B cell (primary cell): ENCODE measurements around the gene AMPH. TPM values are rescaled to one million over a fixed set of nuclear protein-coding genes. Genes with fewer than 3 reads are reported as not detected.
A peak's percentile ranks its signal among the peaks of the same experiment; 100 is the strongest.

Experiments used
- ATAC-seq: fragments of 200-7000 bp; cut with Tn5 transposase; one replicate; pipeline ENCODE4 v1.10.0; 2021; ENCODE audit warnings: low read depth, mild to moderate bottlenecking, moderate number of reproducible peaks, moderate library complexity
- CTCF ChIA-PET: fragments of 350-600 bp; sonication (Branson Sonifier 250); formaldehyde crosslinking; loops from one replicate; lab custom pipeline; 2021; ENCODE audit warnings: antibody characterized with exemption, inconsistent platforms; lab: Charles Lee
- POLR2A ChIA-PET: fragments of 350-600 bp; sonication (Branson Sonifier 250); formaldehyde crosslinking; loops from one replicate; lab custom pipeline; 2021; ENCODE audit warnings: antibody characterized with exemption; lab: Charles Lee
- DNase-seq: peaks from one replicate; pipeline ENCODE4 v3.0.0; 2013
- H2AFZ ChIP-seq: 2 replicates; pipeline ENCODE4 v1.6.1; 2012; ENCODE audit warnings: mild to moderate bottlenecking, low read depth, low read length; ENCODE audit not compliant: insufficient read depth, poor library complexity, severe bottlenecking
- H3K27ac ChIP-seq, 2 donors: 1 replicate in 1 of 2; 2 replicates in 1 of 2; pipeline ENCODE4 v1.5.1; 2012 to 2013; ENCODE audit warnings: low read length in 2 of 2, mild to moderate bottlenecking in 2 of 2, moderate library complexity in 1 of 2
- H3K27me3 ChIP-seq, 4 experiments: fragments of 200-600 bp in 1 of 4; sonication (generic) in 1 of 4; replicated peaks in 1 of 4; 1 replicate in 2 of 4; 2 replicates in 2 of 4; pipeline versions ENCODE4 v1.6.1 to v1.7.0; 2013 to 2016; ENCODE audit warnings: low read length in 3 of 4, mild to moderate bottlenecking in 2 of 4, mixed read lengths in 1 of 4, moderate library complexity in 1 of 4; ENCODE audit not compliant: insufficient read depth in 4 of 4, control insufficient read depth in 3 of 4; ENCODE audit errors: control extremely low read depth in 1 of 4
- H3K36me3 ChIP-seq, 2 experiments: replicated peaks in 1 of 2; 1 replicate in 1 of 2; 2 replicates in 1 of 2; pipeline versions ENCODE4 v1.6.1 to v1.7.1; 2013; ENCODE audit warnings: low read length in 1 of 2; ENCODE audit not compliant: insufficient read depth in 2 of 2, control insufficient read depth in 1 of 2; ENCODE audit errors: control extremely low read depth in 1 of 2, extremely low read depth in 1 of 2
- H3K4me1 ChIP-seq, 2 donors: fragments of 200-600 bp in 1 of 2; sonication (generic) in 1 of 2; 1 replicate in 1 of 2; 2 replicates in 1 of 2; pipeline versions ENCODE4 v1.5.1 to v1.6.1; 2013 to 2017; ENCODE audit warnings: low read length in 2 of 2; ENCODE audit not compliant: control insufficient read depth in 2 of 2, insufficient read depth in 2 of 2
- H3K4me2 ChIP-seq: replicated peaks from 2 replicates; pipeline ENCODE3; 2012; ENCODE audit warnings: mild to moderate bottlenecking, low read depth, low read length; ENCODE audit not compliant: poor library complexity, severe bottlenecking
- H3K4me3 ChIP-seq, 5 experiments: fragments of 200-600 bp in 1 of 5; sonication (generic) in 1 of 5; 1 replicate in 3 of 5; 2 replicates in 2 of 5; pipeline versions ENCODE4 v1.5.1 to v1.7.0; 2011 to 2016; ENCODE audit warnings: low read length in 4 of 5, mild to moderate bottlenecking in 4 of 5, low read depth in 2 of 5, control low read depth in 1 of 5, moderate library complexity in 1 of 5; ENCODE audit not compliant: insufficient read depth in 1 of 5; ENCODE audit errors: control extremely low read depth in 1 of 5, extremely low read depth in 1 of 5
- H3K79me2 ChIP-seq: fragments of 200-600 bp; sonication (generic); one replicate; pipeline ENCODE4 v1.6.0; 2016; ENCODE audit warnings: low read length; ENCODE audit not compliant: control insufficient read depth, insufficient read depth
- H3K9ac ChIP-seq: fragments of 200-600 bp; sonication (generic); 2 replicates; pipeline ENCODE4 v1.6.1; 2017; ENCODE audit warnings: mild to moderate bottlenecking, low read length, moderate library complexity
- H3K9me3 ChIP-seq, 3 donors: one replicate each; pipeline versions ENCODE4 v1.6.1 to v1.7.1; 2013; ENCODE audit warnings: low read length in 2 of 3; ENCODE audit not compliant: control insufficient read depth in 2 of 3, insufficient read depth in 1 of 3; ENCODE audit errors: control extremely low read depth in 1 of 3
- H4K20me1 ChIP-seq: 2 replicates; pipeline ENCODE4 v1.6.0; 2012; ENCODE audit warnings: mild to moderate bottlenecking, low read length; ENCODE audit not compliant: insufficient read depth, control insufficient read depth, poor library complexity, severe bottlenecking
- H3K27ac Mint-ChIP-seq: one replicate; pipeline ENCODE4 v1.8.0; 2021; ENCODE audit warnings: mixed read lengths
- H3K27me3 Mint-ChIP-seq: one replicate; pipeline ENCODE4 v1.8.0; 2021; ENCODE audit warnings: mixed read lengths
- H3K4me1 Mint-ChIP-seq: one replicate; pipeline ENCODE4 v1.8.0; 2021; ENCODE audit warnings: mixed read lengths
- H3K4me3 Mint-ChIP-seq: one replicate; pipeline ENCODE4 v1.8.0; 2021; ENCODE audit warnings: mixed read lengths
- H3K9me3 Mint-ChIP-seq: one replicate; pipeline ENCODE4 v1.8.0; 2022; ENCODE audit warnings: mixed read lengths; ENCODE audit not compliant: insufficient read depth
- EZH2 ChIP-seq: IDR thresholded peaks from 2 replicates; pipeline ENCODE4 v1.6.1; 2012; ENCODE audit warnings: borderline replicate concordance, low read depth, mild to moderate bottlenecking, moderate library complexity, low read length; ENCODE audit not compliant: insufficient read depth, poor library complexity, severe bottlenecking
- WGBS: methylation state at CpG from one replicate; pipeline ENCODE4 v1.1.5; 2013; ENCODE audit warnings: missing lambda C conversion rate; ENCODE audit not compliant: insufficient coverage; 5-methylcytosine and 5-hydroxymethylcytosine counted together
- intact Hi-C: fragments of 100-400 bp; cut with micrococcal nuclease; formaldehyde crosslinking; loops from one replicate; pipeline ENCODE4 v1.10.0; 2022
- polyA plus RNA-seq: library from polyadenylated mRNA; depleted of rRNA; stranded (reverse); fragments of >200 nt; gene quantifications from 2 replicates; pipeline ENCODE4 v1.2.3, GENCODE V29; 2012
- total RNA-seq, 2 donors: library from RNA; stranded (reverse); fragments of 120-200 nt in 1 of 2; gene quantifications; 1 replicate in 1 of 2; 2 replicates in 1 of 2; pipeline versions ENCODE4 v1.2.3 to v1.2.4, GENCODE V29; 2013 to 2022
- TF ChIP-seq, protein P1 (sequence below): fragments of 200-600 bp; IDR thresholded peaks from one replicate; pipeline ENCODE4 v1.8.0; 2022; ENCODE audit warnings: antibody characterized with exemption, mild to moderate bottlenecking

AMPH gene
- total and polyA plus RNA-seq, 2 donors (not counting 1 experiment from before 2014, with no cell fraction given), result not detected

DNA sequence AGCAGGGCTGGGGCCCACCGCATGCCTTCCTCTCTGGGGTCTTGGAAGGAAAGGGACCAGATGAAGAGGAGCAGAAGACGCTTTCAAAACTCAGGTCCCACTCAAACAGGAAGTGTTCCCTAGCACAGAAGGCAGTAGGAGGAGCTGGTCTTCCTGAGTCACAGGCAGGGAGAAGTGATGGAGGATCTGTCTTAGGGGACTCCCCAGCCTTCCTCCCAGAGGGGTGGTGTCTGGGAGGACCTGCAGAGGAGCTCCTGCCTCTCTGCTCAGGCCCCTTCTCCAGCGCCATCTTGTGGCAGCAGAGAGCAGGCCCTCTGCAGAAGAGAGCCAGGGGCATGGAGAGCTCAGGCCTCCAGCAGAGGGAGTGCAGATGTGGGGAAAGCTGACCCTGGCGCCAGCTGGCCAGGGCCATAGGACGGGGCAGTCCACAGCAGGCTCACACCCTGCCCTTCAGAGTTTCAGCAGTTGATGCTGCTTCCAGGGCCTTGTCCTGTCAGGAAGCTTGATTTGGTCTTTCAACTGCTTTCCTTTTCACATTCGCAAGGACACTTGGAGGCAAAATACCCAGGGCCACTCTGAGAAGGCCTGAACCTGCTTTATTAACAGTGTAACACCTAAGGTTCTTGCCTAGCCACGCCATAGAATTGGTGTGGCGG is 295.6 kb downstream of the AMPH start:
- H4K20me1 ChIP-seq, result no peaks in the 10 kb centered on the region
- peak overlapping the region; percentile 4 for H3K4me2 ChIP-seq
- Mint-ChIP-seq H3K4me3 (peak overlapping the region; percentile 11), H3K4me1 (peaks cover 15% of the 10 kb centered on the region), H3K27ac (peak overlapping the region; percentile 13), H3K27me3 (no peaks in the 10 kb centered on the region), H3K9me3 (no peaks in the 10 kb centered on the region)
- H3K9ac ChIP-seq, result no peak overlapping the region
- no peaks in the 10 kb centered on the region for H3K36me3 ChIP-seq
- TF ChIP-seq EZH2, result no peak
- TF ChIP-seq, protein P1, sequence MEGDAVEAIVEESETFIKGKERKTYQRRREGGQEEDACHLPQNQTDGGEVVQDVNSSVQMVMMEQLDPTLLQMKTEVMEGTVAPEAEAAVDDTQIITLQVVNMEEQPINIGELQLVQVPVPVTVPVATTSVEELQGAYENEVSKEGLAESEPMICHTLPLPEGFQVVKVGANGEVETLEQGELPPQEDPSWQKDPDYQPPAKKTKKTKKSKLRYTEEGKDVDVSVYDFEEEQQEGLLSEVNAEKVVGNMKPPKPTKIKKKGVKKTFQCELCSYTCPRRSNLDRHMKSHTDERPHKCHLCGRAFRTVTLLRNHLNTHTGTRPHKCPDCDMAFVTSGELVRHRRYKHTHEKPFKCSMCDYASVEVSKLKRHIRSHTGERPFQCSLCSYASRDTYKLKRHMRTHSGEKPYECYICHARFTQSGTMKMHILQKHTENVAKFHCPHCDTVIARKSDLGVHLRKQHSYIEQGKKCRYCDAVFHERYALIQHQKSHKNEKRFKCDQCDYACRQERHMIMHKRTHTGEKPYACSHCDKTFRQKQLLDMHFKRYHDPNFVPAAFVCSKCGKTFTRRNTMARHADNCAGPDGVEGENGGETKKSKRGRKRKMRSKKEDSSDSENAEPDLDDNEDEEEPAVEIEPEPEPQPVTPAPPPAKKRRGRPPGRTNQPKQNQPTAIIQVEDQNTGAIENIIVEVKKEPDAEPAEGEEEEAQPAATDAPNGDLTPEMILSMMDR, result peak; percentile 96
- intact Hi-C loops, result no loop called here
- no peaks in the 10 kb centered on the region for H3K27me3 ChIP-seq
- no peaks in the 10 kb centered on the region for H3K9me3 ChIP-seq
- 35% methylated on average over 6 of the region's 8 CpGs for WGBS
- H3K4me3 ChIP-seq, result no peak overlapping the region
- ChIA-PET CTCF (interaction anchor here (0.5 to 6.0 kb wide), 31 partner anchors 8 to 1885 kb away, joined by 3 to 64 read pairs (median 5); partner anchors contain the start of gene TARP), POLR2A (no interaction called here)
- peak overlapping the region; percentile 57 for H2AFZ ChIP-seq
- H3K79me2 ChIP-seq, result no peaks in the 10 kb centered on the region
- peaks cover 5 to 16% of the 10 kb centered on the region in 2 donors for H3K4me1 ChIP-seq
- DNase-seq, result peak; percentile 86
- ATAC-seq, result peak; percentile 98
- H3K27ac ChIP-seq, result no peak overlapping the region

DNA sequence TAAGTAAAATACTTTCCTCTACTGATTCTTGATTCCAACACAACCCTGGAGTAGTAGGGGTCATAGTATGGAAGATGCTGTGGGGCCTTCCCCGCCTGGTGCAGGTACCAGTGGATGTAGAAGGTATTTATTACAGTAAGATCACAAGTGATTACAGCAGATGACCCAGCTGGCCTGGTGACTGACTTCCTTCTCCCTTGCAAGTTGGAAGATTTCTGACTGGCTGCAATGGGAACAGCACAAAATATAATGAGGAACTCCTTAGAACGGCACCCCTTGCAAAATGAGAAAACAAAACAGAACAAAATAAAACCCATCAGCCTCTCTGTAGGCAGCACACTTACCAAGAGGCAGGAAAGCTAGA is 296.1 kb downstream of the AMPH start:
- Histone ChIP-seq H4K20me1 (no peaks in the 10 kb centered on the region), H3K4me3 (no peak overlapping the region), H3K9ac (no peak overlapping the region), H3K4me1 (peaks cover 5 to 16% of the 10 kb centered on the region in 2 donors), H3K9me3 (no peaks in the 10 kb centered on the region), H3K36me3 (no peaks in the 10 kb centered on the region), H3K27ac (no peak overlapping the region), H3K27me3 (no peaks in the 10 kb centered on the region), H3K4me2 (no peak overlapping the region), H2AFZ (peak overlapping the region; percentile 57), H3K79me2 (no peaks in the 10 kb centered on the region)
- intact Hi-C loops, result no loop called here
- H3K9me3 Mint-ChIP-seq, result no peaks in the 10 kb centered on the region
- no peak overlapping the region for H3K4me3 Mint-ChIP-seq
- ChIA-PET CTCF (interaction anchor here (0.6 to 6.0 kb wide), 25 partner anchors 9 to 228 kb away, joined by 3 to 64 read pairs (median 6); no protein-coding TSS in a partner anchor), POLR2A (no interaction called here)
- 100% methylated on average over 1 of the region's 2 CpGs for WGBS
- H3K4me1 Mint-ChIP-seq, result peaks cover 15% of the 10 kb centered on the region
- no peak for DNase-seq
- TF ChIP-seq EZH2, result no peak
- TF ChIP-seq, protein P1, result no peak
- no peaks in the 10 kb centered on the region for H3K27me3 Mint-ChIP-seq
- no peak for ATAC-seq
- H3K27ac Mint-ChIP-seq, result peak overlapping the region; percentile 60
